SK-N-SH (cell line): ENCODE measurements around the gene PMM2. TPM values are rescaled to one million over a fixed set of nuclear protein-coding genes. Genes with fewer than 3 reads are reported as not detected.

Source experiments
- CTCF ChIA-PET: fragments of 300-600, 350-600 bp; formaldehyde crosslinking; extraction: SDS; loops from one replicate; lab custom pipeline; 2021; lab: Yijun Ruan, JAX
- POLR2A ChIA-PET: fragments of 350-600 bp; sonication (Branson Sonifier 250); formaldehyde crosslinking; extraction: SDS; loops from one replicate; lab custom pipeline; 2020; ENCODE audit warnings: antibody characterized with exemption, inconsistent platforms; lab: Yijun Ruan, JAX
- DNase-seq: peaks from one replicate; pipeline ENCODE4 v3.0.0; 2012
- H2AFZ ChIP-seq: fragments of 200-600 bp; sonication (generic); 2 replicates; pipeline ENCODE4 v1.8.1; 2016; ENCODE audit warnings: antibody characterized with exemption, mild to moderate bottlenecking, low read depth
- H3F3A ChIP-seq: fragments of 200-600 bp; sonication (generic); replicated peaks from 2 replicates; pipeline ENCODE3; 2016; ENCODE audit warnings: antibody characterized with exemption, mild to moderate bottlenecking; ENCODE audit not compliant: insufficient read depth
- H3K27ac ChIP-seq, 2 experiments: fragments of 200-500 bp in 1 of 2; fragments of 200-600 bp in 1 of 2; sonication (Bioruptor generic) in 1 of 2; sonication (generic), shearing (Covaris generic) in 1 of 2; 2 replicates each; pipeline versions ENCODE4 v1.5.1 to v1.6.1; 2014 to 2016; ENCODE audit warnings: low read depth in 2 of 2, inconsistent platforms in 1 of 2, low read length in 1 of 2, mild to moderate bottlenecking in 1 of 2, mixed read lengths in 1 of 2
- H3K27me3 ChIP-seq: fragments of 200-600 bp; sonication (generic), shearing (Covaris generic); 2 replicates; pipeline ENCODE4 v1.6.1; 2016; ENCODE audit warnings: mixed run types; ENCODE audit not compliant: insufficient read depth
- H3K36me3 ChIP-seq, 2 experiments: fragments of 200-500 bp in 1 of 2; fragments of 200-600 bp in 1 of 2; sonication (Bioruptor generic) in 1 of 2; sonication (generic) in 1 of 2; replicated peaks in 1 of 2; 2 replicates each; pipeline versions ENCODE3 to v1.5.1; 2014 to 2016; ENCODE audit warnings: low read length in 1 of 2, mild to moderate bottlenecking in 1 of 2; ENCODE audit not compliant: insufficient read depth in 2 of 2, control insufficient read depth in 1 of 2
- H3K4me1 ChIP-seq, 2 experiments: fragments of 200-500 bp in 1 of 2; fragments of 200-600 bp in 1 of 2; sonication (Bioruptor generic) in 1 of 2; sonication (generic), shearing (Covaris generic) in 1 of 2; 2 replicates each; pipeline versions ENCODE4 v1.5.1 to v1.6.1; 2014 to 2016; ENCODE audit warnings: low read depth in 1 of 2, low read length in 1 of 2, mixed run types in 1 of 2; ENCODE audit not compliant: insufficient read depth in 2 of 2, control insufficient read depth in 1 of 2
- H3K4me2 ChIP-seq: fragments of 200-600 bp; sonication (generic), shearing (Covaris generic); 2 replicates; pipeline ENCODE4 v1.6.1; 2017; ENCODE audit warnings: mixed run types
- H3K4me3 ChIP-seq, 2 experiments: fragments of 200-500 bp in 1 of 2; fragments of 200-600 bp in 1 of 2; sonication (Bioruptor generic) in 1 of 2; sonication (generic), shearing (Covaris generic) in 1 of 2; 2 replicates each; pipeline versions ENCODE4 v1.5.1 to v1.8.1; 2014 to 2016; ENCODE audit warnings: low read depth in 2 of 2, inconsistent platforms in 1 of 2, low read length in 1 of 2, mild to moderate bottlenecking in 1 of 2, mixed read lengths in 1 of 2, moderate library complexity in 1 of 2
- H3K79me2 ChIP-seq: fragments of 200-600 bp; sonication (generic); 2 replicates; pipeline ENCODE4 v1.8.1; 2017; ENCODE audit warnings: mild to moderate bottlenecking; ENCODE audit not compliant: insufficient read depth
- H3K9ac ChIP-seq: fragments of 200-600 bp; sonication (generic); 2 replicates; pipeline ENCODE4 v1.6.1; 2017; ENCODE audit warnings: mixed run types
- H3K9me2 ChIP-seq: fragments of 200-600 bp; sonication (generic); 2 replicates; pipeline ENCODE4 v1.6.1; 2017; ENCODE audit warnings: mixed run types
- H3K9me3 ChIP-seq: fragments of 200-600 bp; sonication (generic); 2 replicates; pipeline ENCODE4 v1.6.1; 2017; ENCODE audit warnings: mixed run types, mild to moderate bottlenecking, moderate library complexity
- H4K20me1 ChIP-seq: fragments of 200-600 bp; sonication (generic); 2 replicates; pipeline ENCODE4 v1.6.1; 2017; ENCODE audit warnings: mild to moderate bottlenecking, mixed run types; ENCODE audit not compliant: insufficient read depth
- CTCF ChIP-seq: fragments of 200-600 bp; sonication (generic); IDR thresholded peaks from 2 replicates; pipeline ENCODE4 v1.6.1; 2017; ENCODE audit warnings: antibody characterized with exemption, mild to moderate bottlenecking, moderate library complexity
- EP300 ChIP-seq, 2 experiments: IDR thresholded peaks; 2 replicates each; pipeline versions ENCODE4 v1.4.0 to v1.6.1; 2012; ENCODE audit warnings: borderline replicate concordance in 1 of 2, low read depth in 1 of 2, low read length in 1 of 2
- EZH2phosphoT487 ChIP-seq: fragments of 200-600 bp; sonication (generic); IDR thresholded peaks from 2 replicates; pipeline ENCODE4 v1.6.1; 2017; ENCODE audit warnings: low read depth, mixed run types, mild to moderate bottlenecking, antibody characterized with exemption, moderate library complexity, borderline replicate concordance
- FOXJ3 ChIP-seq: sonication (generic); formaldehyde crosslinking; IDR thresholded peaks from 2 replicates; pipeline ENCODE4 v1.5.1; 2020; ENCODE audit warnings: mild to moderate bottlenecking, missing genetic modification reagents
- GATA2 ChIP-seq: sonication (generic); formaldehyde crosslinking; IDR thresholded peaks from 2 replicates; pipeline ENCODE4 v1.5.0; 2020; ENCODE audit warnings: mild to moderate bottlenecking, missing genetic modification reagents
- IRF3 ChIP-seq: fragments of 150-350 bp; IDR thresholded peaks from 2 replicates; pipeline ENCODE4 v1.6.1; 2016; ENCODE audit warnings: mild to moderate bottlenecking, low read depth, low read length
- JUND ChIP-seq: IDR thresholded peaks from 2 replicates; pipeline ENCODE4 v1.4.0; 2012
- MXI1 ChIP-seq: IDR thresholded peaks from 2 replicates; pipeline ENCODE4 v1.6.1; 2012; ENCODE audit warnings: mild to moderate bottlenecking, low read depth, low read length, improper control_type of control experiment
- NFIC ChIP-seq: IDR thresholded peaks from 2 replicates; pipeline ENCODE4 v1.4.0; 2012; ENCODE audit warnings: borderline replicate concordance
- NRF1 ChIP-seq: IDR thresholded peaks from 2 replicates; pipeline ENCODE4 v1.6.1; 2012; ENCODE audit warnings: low read depth, mild to moderate bottlenecking, low read length
- PBX3 ChIP-seq: IDR thresholded peaks from 2 replicates; pipeline ENCODE4; 2012
- RCOR1 ChIP-seq: fragments of 150-350 bp; IDR thresholded peaks from 2 replicates; pipeline ENCODE4 v1.6.1; 2017; ENCODE audit warnings: antibody characterized with exemption, low read length
- RXRA ChIP-seq: IDR thresholded peaks from 2 replicates; pipeline ENCODE4 v1.4.0; 2012; ENCODE audit warnings: low read depth, mild to moderate bottlenecking, borderline replicate concordance
- SIN3A ChIP-seq: IDR thresholded peaks from 2 replicates; pipeline ENCODE4 v1.6.1; 2012; ENCODE audit warnings: low read depth, mild to moderate bottlenecking, low read length, moderate library complexity, borderline replicate concordance
- TAF1 ChIP-seq: IDR thresholded peaks from 2 replicates; pipeline ENCODE4 v1.6.1; 2012; ENCODE audit warnings: low read depth, mild to moderate bottlenecking, low read length, moderate library complexity, borderline replicate concordance
- USF1 ChIP-seq: IDR thresholded peaks from 2 replicates; pipeline ENCODE4 v1.4.0; 2012; ENCODE audit warnings: low read depth, borderline replicate concordance
- USF2 ChIP-seq: fragments of 150-350 bp; IDR thresholded peaks from 2 replicates; pipeline ENCODE4 v1.6.1; 2017; ENCODE audit warnings: antibody characterized with exemption, low read length, low read depth, borderline replicate concordance
- WGBS: methylation state at CpG from one replicate; pipeline ENCODE4 v1.1.6; 2017; ENCODE audit warnings: low lambda C conversion rate; 5-methylcytosine and 5-hydroxymethylcytosine counted together
- polyA plus RNA-seq, 3 experiments: library from polyadenylated mRNA; depleted of rRNA; stranded (reverse); fragments of >200 nt; gene quantifications; 2 replicates each; pipeline ENCODE4 v1.2.3, GENCODE V29; 2012

The PMM2 gene
- polyA plus RNA-seq, 1 of the 3 experiments (the other 2 are of a cell fraction) = 24.3 TPM

GRCh38 chr16:8822403-8822802, 24.8 kb downstream of the PMM2 start:
- Histone ChIP-seq H3K4me3 (no peak overlapping the region), H3K27me3 (no peaks in the 10 kb centered on the region), H3K79me2 (peaks cover 41% of the 10 kb centered on the region; the same call in 1 of the 2 replicates), H3K9me3 (no peaks in the 10 kb centered on the region), H3K9me2 (no peaks in the 10 kb centered on the region), H3F3A (peaks cover 26% of the 10 kb centered on the region), H3K27ac (peak overlapping the region in 1 of 2 experiments; percentile 88; a peak in 2 of 4 replicates), H3K4me2 (no peak overlapping the region), H2AFZ (no peak overlapping the region), H3K9ac (no peak overlapping the region), H3K36me3 (peaks cover 66 to 68% of the 10 kb centered on the region in 2 experiments), H3K4me1 (peaks cover 0 to 22% of the 10 kb centered on the region in 2 experiments; a peak in 3 of 4 replicates), H4K20me1 (no peaks in the 10 kb centered on the region)
- TF ChIP-seq PBX3 = no peak
- no peak for TF ChIP-seq FOXJ3
- TF ChIP-seq SIN3A = no peak
- no peak for TF ChIP-seq GATA2 (CRISPR knock-in tag)
- no peak for TF ChIP-seq RXRA
- TF ChIP-seq NFIC = no peak
- TF ChIP-seq MXI1 = no peak
- no peak for TF ChIP-seq USF2
- TF ChIP-seq TAF1 = no peak
- TF ChIP-seq EP300 (IDR thresholded peaks at IDR 0.05; ENCODE audit: borderline replicate concordance in 1 of 2, low read depth in 1 of 2, low read length in 1 of 2) = no peak
- TF ChIP-seq RCOR1 = no peak
- no peak for TF ChIP-seq CTCF
- no peak for TF ChIP-seq NRF1
- TF ChIP-seq EZH2phosphoT487 = no peak
- no peak for TF ChIP-seq USF1
- TF ChIP-seq JUND = no peak
- no peak for TF ChIP-seq IRF3
- CTCF ChIA-PET = interaction anchor here (0.8 to 3.8 kb wide), 4 partner anchors 10 to 187 kb away, joined by 3 to 15 read pairs (median 5); no protein-coding TSS in a partner anchor
- POLR2A ChIA-PET = no interaction called here
- no peak for DNase-seq
- WGBS = 98% methylated on average over 3 of the region's 3 CpGs
